Hepatocyte (in vitro differentiated cells): ENCODE results near the gene TPMT. TPM values are rescaled to one million over a fixed set of nuclear protein-coding genes. Genes with fewer than 3 reads are reported as not detected.
"Not testable (repeated sequence)": the region's sequence is repeated elsewhere in the genome, so short reads cannot be mapped to it uniquely, and the experiment has no call there.

Source experiments
- DNase-seq: peaks from one replicate; pipeline ENCODE4 v3.0.0-alpha.2; 2016; ENCODE audit warnings: low spot score
- H2AFZ ChIP-seq: fragments of 200-600 bp; sonication (generic); 2 replicates; pipeline ENCODE4 v1.6.0; 2016; ENCODE audit warnings: antibody characterized with exemption, mild to moderate bottlenecking
- H3K27ac ChIP-seq: fragments of 200-600 bp; sonication (generic); 2 replicates; pipeline ENCODE4 v1.5.1; 2016; ENCODE audit warnings: mild to moderate bottlenecking
- H3K27me3 ChIP-seq: fragments of 200-600 bp; sonication (generic); 2 replicates; pipeline ENCODE4 v1.6.1; 2016
- H3K36me3 ChIP-seq: fragments of 200-600 bp; sonication (generic); replicated peaks from 2 replicates; pipeline ENCODE4 v1.5.1; 2016; ENCODE audit warnings: low read depth; ENCODE audit not compliant: insufficient read depth
- H3K4me1 ChIP-seq: fragments of 200-600 bp; sonication (generic); 2 replicates; pipeline ENCODE4 v1.5.1; 2016; ENCODE audit warnings: mild to moderate bottlenecking, moderate library complexity; ENCODE audit not compliant: insufficient read depth
- H3K4me2 ChIP-seq: fragments of 200-600 bp; sonication (generic); 2 replicates; pipeline ENCODE4 v1.6.0; 2016
- H3K4me3 ChIP-seq: fragments of 200-600 bp; sonication (generic); 2 replicates; pipeline ENCODE4 v1.5.1; 2016; ENCODE audit warnings: mild to moderate bottlenecking
- H3K79me2 ChIP-seq: fragments of 200-600 bp; sonication (generic); 2 replicates; pipeline ENCODE4 v1.6.0; 2017; ENCODE audit warnings: mild to moderate bottlenecking
- H3K9me2 ChIP-seq: fragments of 200-600 bp; sonication (generic); replicated peaks from 2 replicates; pipeline ENCODE4 v1.6.0; 2017; ENCODE audit warnings: mild to moderate bottlenecking; ENCODE audit not compliant: insufficient read depth
- H3K9me3 ChIP-seq: fragments of 200-600 bp; sonication (generic); 2 replicates; pipeline ENCODE4 v1.5.1; 2016; ENCODE audit warnings: low read depth, mild to moderate bottlenecking
- H4K20me1 ChIP-seq: fragments of 200-600 bp; sonication (generic); 2 replicates; pipeline ENCODE4 v1.6.0; 2016; ENCODE audit warnings: mild to moderate bottlenecking; ENCODE audit not compliant: insufficient read depth, poor library complexity, severe bottlenecking
- CTCF ChIP-seq: fragments of 200-600 bp; sonication (generic); IDR thresholded peaks from 2 replicates; pipeline ENCODE4 v1.5.1; 2016; ENCODE audit warnings: antibody characterized with exemption, mild to moderate bottlenecking; ENCODE audit not compliant: poor library complexity
- EZH2 ChIP-seq: fragments of 200-600 bp; sonication (generic); IDR thresholded peaks from 2 replicates; pipeline ENCODE4 v1.6.1; 2016; ENCODE audit warnings: antibody characterized with exemption, mild to moderate bottlenecking, borderline replicate concordance
- EZH2phosphoT487 ChIP-seq: fragments of 200-600 bp; sonication (generic); IDR thresholded peaks from one replicate; pipeline ENCODE4 v1.6.1; 2018; ENCODE audit warnings: antibody characterized with exemption, mild to moderate bottlenecking, low read depth, moderate library complexity; ENCODE audit not compliant: unreplicated experiment, severe bottlenecking
- WGBS: methylation state at CpG from one replicate; pipeline ENCODE4 v1.1.6; 2016; ENCODE audit warnings: low lambda C conversion rate; ENCODE audit errors: missing lambda C conversion rate; 5-methylcytosine and 5-hydroxymethylcytosine counted together
- polyA plus RNA-seq: library from polyadenylated mRNA; unstranded; fragments of >200 nt; fragmentation: Nextera tagmentation; extraction: Ambion mirVana; gene quantifications from 2 replicates; pipeline ENCODE4 v1.2.1, GENCODE V29; 2016
- total RNA-seq: library from RNA; depleted of rRNA; stranded (reverse); fragments of >200 nt; gene quantifications from 2 replicates; pipeline ENCODE4 v1.2.3, GENCODE V29; 2014

The TPMT gene
- total and polyA plus RNA-seq, 2 experiments from 2014 or later: 10.0 to 15.5 TPM

GRCh38 chr6:18179770-18180356 lies 25.0 kb upstream of the TPMT start:
- Histone ChIP-seq H3K9me3 (no peaks in the 10 kb centered on the region), H3K4me1 (no peaks in the 10 kb centered on the region), H2AFZ (no peak overlapping the region), H3K4me2 (no peak overlapping the region), H3K9me2 (no peaks in the 10 kb centered on the region), H3K4me3 (no peak overlapping the region), H3K27ac (no peak overlapping the region), H3K27me3 (no peaks in the 10 kb centered on the region), H3K79me2 (no peaks in the 10 kb centered on the region), H3K36me3 (no peaks in the 10 kb centered on the region), H4K20me1 (no peaks in the 10 kb centered on the region)
- no peak for TF ChIP-seq EZH2
- no peak for TF ChIP-seq CTCF
- WGBS: 91% methylated on average over 5 of the region's 5 CpGs
- DNase-seq: no peak

- Histone ChIP-seq H3K27me3 (no peaks in the 10 kb centered on the region), H3K36me3 (no peaks in the 10 kb centered on the region), H3K4me2 (no peak overlapping the region), H3K27ac (no peak overlapping the region), H3K9me2 (no peaks in the 10 kb centered on the region), H3K9me3 (no peaks in the 10 kb centered on the region), H4K20me1 (no peaks in the 10 kb centered on the region), H3K4me3 (no peak overlapping the region), H2AFZ (no peak overlapping the region), H3K4me1 (no peaks in the 10 kb centered on the region), H3K79me2 (no peaks in the 10 kb centered on the region)
- DNase-seq: no peak
- WGBS: 93% methylated on average over 3 of the region's 3 CpGs
- TF ChIP-seq EZH2phosphoT487 (no peak), CTCF (no peak), EZH2 (no peak)
These were observed 24.2 kb upstream of the TPMT start for GRCh38 chr6:18178960-18179615.

GRCh38 chr6:18177286-18177965 lies 22.5 kb upstream of the TPMT start:
- no peaks in the 10 kb centered on the region for H4K20me1 ChIP-seq
- no peak overlapping the region for H3K4me3 ChIP-seq
- H3K79me2 ChIP-seq: no peaks in the 10 kb centered on the region
- no peaks in the 10 kb centered on the region for H3K36me3 ChIP-seq
- H3K27ac ChIP-seq: no peak overlapping the region
- TF ChIP-seq CTCF: no peak
- TF ChIP-seq EZH2: no peak
- no peak for TF ChIP-seq EZH2phosphoT487
- no peak for DNase-seq
- no peaks in the 10 kb centered on the region for H3K27me3 ChIP-seq
- no peaks in the 10 kb centered on the region for H3K9me3 ChIP-seq
- no peaks in the 10 kb centered on the region for H3K9me2 ChIP-seq
- no peak overlapping the region for H3K4me2 ChIP-seq
- 93% methylated on average over 4 of the region's 4 CpGs for WGBS
- H2AFZ ChIP-seq: no peak overlapping the region
- H3K4me1 ChIP-seq: no peaks in the 10 kb centered on the region

GRCh38 chr6:18176198-18176597 lies 21.3 kb upstream of the TPMT start:
- not testable (repeated sequence) for H3K4me1 ChIP-seq, H3K4me3 ChIP-seq, H3K27me3 ChIP-seq, DNase-seq, H3K4me2 ChIP-seq, H2AFZ ChIP-seq, H3K27ac ChIP-seq, H3K79me2 ChIP-seq, H3K36me3 ChIP-seq, H3K9me3 ChIP-seq, H3K9me2 ChIP-seq, H4K20me1 ChIP-seq
- 79% methylated on average over 4 of the region's 4 CpGs for WGBS
